Right lobe of liver (tissue), 6 donors: Measurements from ENCODE around the gene DAPK1. TPM values are rescaled to one million over a fixed set of nuclear protein-coding genes. Genes with fewer than 3 reads are reported as not detected.

Experiments used
- ATAC-seq, 4 donors: fragments of 200-7000 bp; cut with Tn5 transposase; one replicate each; pipeline ENCODE4 v1.9.1; 2020; ENCODE audit warnings: mild to moderate bottlenecking in 4 of 4, moderate library complexity in 4 of 4
- DNase-seq, 3 donors: peaks; one replicate each; pipeline ENCODE4 v3.0.0-alpha.2; 2020
- H3K27ac ChIP-seq, 3 donors: fragments of 200-600 bp; one replicate each; pipeline ENCODE4 v1.8.0; 2022
- H3K27me3 ChIP-seq, 2 donors: fragments of 200-600 bp; one replicate each; pipeline ENCODE4 v1.8.0; 2022
- H3K36me3 ChIP-seq, 4 donors: fragments of 200-600 bp; sonication (generic) in 1 of 4; one replicate each; pipeline versions ENCODE4 v1.5.1 to v1.8.0; 2017 to 2022; ENCODE audit warnings: control low read depth in 1 of 4
- H3K4me1 ChIP-seq, 4 donors: fragments of 200-600 bp; sonication (generic) in 1 of 4; one replicate each; pipeline versions ENCODE4 v1.5.1 to v1.8.0; 2017 to 2022; ENCODE audit warnings: control low read depth in 1 of 4
- H3K4me3 ChIP-seq, 3 donors: fragments of 200-600 bp; one replicate each; pipeline ENCODE4 v1.8.0; 2022
- H3K9me3 ChIP-seq, 4 donors: fragments of 200-600 bp; sonication (generic) in 1 of 4; one replicate each; pipeline versions ENCODE4 v1.5.1 to v1.8.0; 2017 to 2022; ENCODE audit warnings: control low read depth in 1 of 4
- CTCF ChIP-seq, 4 donors: fragments of 200-600 bp in 3 of 4; fragments of 450-650 bp in 1 of 4; IDR thresholded peaks; one replicate each; pipeline versions ENCODE4 v1.5.1 to v1.8.0; 2016 to 2022; ENCODE audit warnings: antibody characterized with exemption in 4 of 4, mild to moderate bottlenecking in 2 of 4
- POLR2A ChIP-seq: fragments of 450-650 bp; IDR thresholded peaks from one replicate; pipeline ENCODE4 v1.6.1; 2017; ENCODE audit warnings: antibody characterized with exemption, mild to moderate bottlenecking
- WGBS: methylation state at CpG from one replicate; pipeline ENCODE4 v1.1.6; 2018; ENCODE audit warnings: low coverage, low lambda C conversion rate; ENCODE audit not compliant: insufficient coverage; ENCODE audit errors: missing lambda C conversion rate; 5-methylcytosine and 5-hydroxymethylcytosine counted together
- intact Hi-C, 2 donors: fragments of 100-400 bp; cut with DNase I; formaldehyde crosslinking; loops; one replicate each; pipeline versions ENCODE4 v1.11.2 to v1.14.1; 2022
- total RNA-seq, 6 experiments: library from RNA; depleted of rRNA in 2 of 6; stranded (reverse); fragments of >200 nt in 2 of 6; fragmentation: NEBNext Ultra II Directional in 3 of 6; extraction: Animal tissue kit (Norgen Biotek cat#: 25700) in 3 of 6; gene quantifications; one replicate each; pipeline versions ENCODE4 v1.1.0 to v1.2.4, GENCODE V29; 2016 to 2023
- donor health status: DM: no; HTN: yes; CAD: no.
- donor health status: DM: no; HTN: no; CAD: no.
- donor health status: DM: no; HTN: no; CAD: no.
- donor health status: DM: no; HTN: yes; CAD: no.
- donor health status: DM: no; HTN: yes; CAD: no.

The DAPK1 gene
- total RNA-seq, 6 experiments from 2014 or later = 17.4 to 55.0 (median 33.9) TPM

- intact Hi-C loops = loop anchor here (5.0 to 10.0 kb wide), 2 partner anchors 327 to 330 kb away; no protein-coding TSS in a partner anchor
- H3K27ac ChIP-seq = no peak overlapping the region
- no peak overlapping the region for H3K4me3 ChIP-seq
- ATAC-seq (no peak), DNase-seq (no peak)
- TF ChIP-seq POLR2A (no peak), CTCF (IDR thresholded peaks at IDR 0.05) (no peak)
- peaks cover 0 to 3% (median 0%) of the 10 kb centered on the region in 4 donors for H3K9me3 ChIP-seq
- no peaks in the 10 kb centered on the region for H3K4me1 ChIP-seq
- H3K27me3 ChIP-seq = no peaks in the 10 kb centered on the region
- WGBS = 91% methylated on average over 13 of the region's 19 CpGs
- H3K36me3 ChIP-seq = peaks cover 0 to 14% (median 5%) of the 10 kb centered on the region in 4 donors
Observed at GRCh38 chr9:87664153-87665060, 166.7 kb downstream of the DAPK1 start.

DNA sequence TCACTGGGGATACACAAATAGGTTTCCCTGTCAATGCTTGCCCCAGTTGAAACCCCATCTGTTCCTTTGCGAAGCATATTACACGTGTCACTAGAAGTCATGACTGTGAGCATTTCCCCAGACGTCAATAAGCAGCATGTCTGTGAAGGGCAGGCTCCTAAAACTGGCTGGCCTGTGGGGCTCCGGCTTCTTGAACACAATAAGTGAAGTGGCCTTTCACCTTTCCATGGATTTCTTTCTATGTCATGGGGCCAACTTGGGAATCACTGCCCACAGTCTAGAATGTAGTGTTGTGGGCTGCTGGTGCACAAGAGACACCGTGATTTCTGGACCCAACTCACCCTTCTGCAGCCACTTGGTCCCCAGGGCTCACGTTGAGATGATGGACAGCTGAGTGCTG, 167.8 kb downstream of the DAPK1 start:
- H3K27me3 ChIP-seq = no peaks in the 10 kb centered on the region
- H3K4me1 ChIP-seq = no peaks in the 10 kb centered on the region
- intact Hi-C loops = loop anchor here in 1 of 2 donors (10.0 kb wide), 1 partner anchor 331 kb away; no protein-coding TSS in a partner anchor
- 99% methylated on average over 6 of the region's 6 CpGs for WGBS
- H3K27ac ChIP-seq = no peak overlapping the region
- TF ChIP-seq CTCF (IDR thresholded peaks at IDR 0.05) (no peak), POLR2A (no peak)
- no peak for ATAC-seq
- H3K9me3 ChIP-seq = peaks cover 0 to 3% (median 0%) of the 10 kb centered on the region in 4 donors
- H3K4me3 ChIP-seq = no peak overlapping the region
- peaks cover 0 to 14% (median 5%) of the 10 kb centered on the region in 4 donors for H3K36me3 ChIP-seq
- no peak for DNase-seq

DNA sequence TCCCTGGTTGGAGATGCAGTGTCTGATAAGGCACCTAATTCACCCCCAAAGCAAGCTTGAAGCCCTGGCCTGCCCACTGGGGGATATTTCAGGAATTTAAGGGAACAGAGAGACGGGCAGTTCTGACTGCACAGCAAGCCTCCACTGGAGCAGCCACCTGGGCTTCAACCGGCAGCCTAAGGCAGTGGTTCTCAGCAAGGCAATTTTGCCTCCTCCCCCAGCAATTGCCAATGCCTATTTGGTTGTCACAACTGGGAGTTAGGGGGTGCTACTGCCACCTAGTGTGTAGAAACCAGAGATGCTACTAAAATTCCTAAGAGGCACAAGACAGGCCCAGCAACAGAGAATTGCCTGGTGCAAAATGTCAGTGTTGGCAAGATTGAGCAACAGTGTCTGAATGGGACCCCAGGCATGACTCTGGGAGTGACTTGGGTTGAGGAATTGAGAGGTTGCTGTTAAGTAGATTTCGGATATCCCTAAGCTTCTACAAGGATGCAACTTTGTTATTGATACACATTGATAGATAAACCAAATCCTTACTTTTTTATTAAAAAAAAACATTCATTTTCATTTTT, 169.6 kb downstream of the DAPK1 start:
- DNase-seq = no peak
- intact Hi-C loops = loop anchor here in 1 of 2 donors (10.0 kb wide), 1 partner anchor 332 kb away; no protein-coding TSS in a partner anchor
- no peaks in the 10 kb centered on the region for H3K4me1 ChIP-seq
- H3K9me3 ChIP-seq = peaks cover 0 to 3% (median 0%) of the 10 kb centered on the region in 4 donors
- ATAC-seq = peak; percentile 20 to 47 (median 36)
- no peaks in the 10 kb centered on the region for H3K27me3 ChIP-seq
- H3K36me3 ChIP-seq = peaks cover 0 to 14% (median 5%) of the 10 kb centered on the region in 4 donors
- WGBS = 100% methylated on average over 2 of the region's 3 CpGs
- no peak overlapping the region for H3K4me3 ChIP-seq
- TF ChIP-seq CTCF (IDR thresholded peaks at IDR 0.05) = peak; percentile 20 to 44 (median 34)
- TF ChIP-seq POLR2A = no peak
- H3K27ac ChIP-seq = no peak overlapping the region

GRCh38 chr9:87668222-87668621, 170.6 kb downstream of the DAPK1 start:
- Histone ChIP-seq H3K36me3 (peaks cover 0 to 14% (median 5%) of the 10 kb centered on the region in 4 donors), H3K27ac (no peak overlapping the region), H3K4me1 (no peaks in the 10 kb centered on the region), H3K27me3 (no peaks in the 10 kb centered on the region), H3K9me3 (peaks cover 0 to 3% (median 0%) of the 10 kb centered on the region in 4 donors), H3K4me3 (no peak overlapping the region)
- DNase-seq (no peak), ATAC-seq (no peak)
- WGBS = 90% methylated on average over 7 of the region's 8 CpGs
- TF ChIP-seq POLR2A = no peak
- no peak for TF ChIP-seq CTCF (IDR thresholded peaks at IDR 0.05)
- intact Hi-C loops = loop anchor here in 1 of 2 donors (10.0 kb wide), 1 partner anchor 333 kb away; no protein-coding TSS in a partner anchor
